Hepatocyte (in vitro differentiated cells): ENCODE results near the gene TSGA10IP.

ENCODE experiments used
- EZH2 ChIP-seq: fragments of 200-600 bp; sonication (generic); IDR thresholded peaks from 2 replicates; pipeline ENCODE4 v1.6.1; 2016; ENCODE audit warnings: antibody characterized with exemption, mild to moderate bottlenecking, borderline replicate concordance
- EZH2phosphoT487 ChIP-seq: fragments of 200-600 bp; sonication (generic); IDR thresholded peaks from one replicate; pipeline ENCODE4 v1.6.1; 2018; ENCODE audit warnings: antibody characterized with exemption, mild to moderate bottlenecking, low read depth, moderate library complexity; ENCODE audit not compliant: unreplicated experiment, severe bottlenecking
- TF ChIP-seq, protein P1 (sequence below): fragments of 200-600 bp; sonication (generic); IDR thresholded peaks from 2 replicates; pipeline ENCODE4 v1.5.1; 2016; ENCODE audit warnings: antibody characterized with exemption, mild to moderate bottlenecking; ENCODE audit not compliant: poor library complexity

DNA sequence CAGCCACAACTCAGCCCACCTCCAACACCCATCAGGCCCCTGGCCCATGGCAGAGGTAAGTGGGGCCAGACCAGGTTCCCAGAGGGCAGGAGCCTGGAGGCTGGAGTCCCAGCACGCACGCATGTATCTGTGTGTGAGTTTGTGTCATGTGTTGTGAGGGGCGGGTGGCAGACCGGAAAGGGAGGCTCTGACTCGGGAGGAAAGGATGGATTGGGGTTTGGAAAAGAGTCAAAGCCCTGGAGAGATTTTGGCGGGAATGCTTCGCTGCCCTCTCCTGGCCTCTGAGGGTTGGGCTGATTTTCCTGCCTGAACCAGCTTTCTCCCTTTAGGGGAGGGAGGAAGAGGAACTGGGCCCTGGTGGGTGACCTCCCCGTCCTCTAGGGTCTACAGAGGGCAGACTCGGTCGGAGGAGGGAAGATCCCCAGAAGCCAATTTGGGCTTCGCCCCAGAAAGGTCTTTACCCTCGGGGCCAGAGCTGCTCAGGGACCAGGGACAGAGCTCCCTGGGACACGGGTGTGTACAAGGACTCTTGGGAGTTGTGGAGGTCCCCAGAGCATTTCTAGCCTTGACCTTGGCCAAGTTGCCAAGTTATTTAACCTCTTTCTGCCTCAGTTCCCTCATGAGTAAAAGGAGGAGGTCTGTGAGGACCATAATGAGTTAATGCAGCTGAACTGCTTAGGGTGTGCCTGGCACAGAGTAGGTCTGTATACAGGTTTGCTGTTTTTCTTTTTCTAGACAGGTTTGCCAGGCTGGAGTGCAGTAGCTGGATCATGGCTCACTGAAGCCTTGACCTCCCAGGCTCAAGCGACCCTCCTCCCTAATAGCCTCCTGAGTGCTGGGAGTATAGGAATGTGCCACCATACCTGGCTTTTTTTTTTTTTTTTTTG is 33.4 kb upstream of the TSGA10IP start:
- TF ChIP-seq, protein P1, sequence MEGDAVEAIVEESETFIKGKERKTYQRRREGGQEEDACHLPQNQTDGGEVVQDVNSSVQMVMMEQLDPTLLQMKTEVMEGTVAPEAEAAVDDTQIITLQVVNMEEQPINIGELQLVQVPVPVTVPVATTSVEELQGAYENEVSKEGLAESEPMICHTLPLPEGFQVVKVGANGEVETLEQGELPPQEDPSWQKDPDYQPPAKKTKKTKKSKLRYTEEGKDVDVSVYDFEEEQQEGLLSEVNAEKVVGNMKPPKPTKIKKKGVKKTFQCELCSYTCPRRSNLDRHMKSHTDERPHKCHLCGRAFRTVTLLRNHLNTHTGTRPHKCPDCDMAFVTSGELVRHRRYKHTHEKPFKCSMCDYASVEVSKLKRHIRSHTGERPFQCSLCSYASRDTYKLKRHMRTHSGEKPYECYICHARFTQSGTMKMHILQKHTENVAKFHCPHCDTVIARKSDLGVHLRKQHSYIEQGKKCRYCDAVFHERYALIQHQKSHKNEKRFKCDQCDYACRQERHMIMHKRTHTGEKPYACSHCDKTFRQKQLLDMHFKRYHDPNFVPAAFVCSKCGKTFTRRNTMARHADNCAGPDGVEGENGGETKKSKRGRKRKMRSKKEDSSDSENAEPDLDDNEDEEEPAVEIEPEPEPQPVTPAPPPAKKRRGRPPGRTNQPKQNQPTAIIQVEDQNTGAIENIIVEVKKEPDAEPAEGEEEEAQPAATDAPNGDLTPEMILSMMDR = peak; percentile 28
- no peak for TF ChIP-seq EZH2phosphoT487
- no peak for TF ChIP-seq EZH2
